ENCODE measurements around the gene SCCPDH. TPM values are rescaled to one million over a fixed set of nuclear protein-coding genes. Genes with fewer than 3 reads are reported as not detected.
"Not testable (repeated sequence)": the region's sequence is repeated elsewhere in the genome, so short reads cannot be mapped to it uniquely, and the experiment has no call there.

Gene SCCPDH
- total and polyA plus RNA-seq, 9 of the 15 experiments (the other 6 are each of a cell fraction or from before 2014, with no cell fraction given) = 7.0 to 61.9 (median 38.3) TPM

- POLR2A ChIA-PET, ATAC-seq: not testable (repeated sequence)
- CTCF ChIA-PET (ENCODE audit: low intra/inter-chr PET ratio) = interaction anchor here (0.6 kb wide), 1 partner anchor 1686 kb away, joined by 3 read pairs; no protein-coding TSS in a partner anchor
Measured at GRCh38 chr1:246813325-246813724, 89.1 kb downstream of the SCCPDH start.

GRCh38 chr1:246814890-246815289, 90.7 kb downstream of the SCCPDH start:
- DNase-seq (ENCODE audit: extremely low read depth in 1 of 4, low spot score in 3 of 4) = no peak
- 6% methylated on average over 13 of the region's 13 CpGs for WGBS (ENCODE audit: insufficient coverage, low coverage, missing lambda C conversion rate)
- TF ChIP-seq ZNF184 (CRISPR knock-in tag; IDR thresholded peaks at IDR 0.05) = no peak
- TF ChIP-seq ZNF197 (CRISPR knock-in tag; IDR thresholded peaks at IDR 0.05; ENCODE audit: low read depth) = no peak
- TF ChIP-seq MCM7 (IDR thresholded peaks at IDR 0.05) = peak in 1 of 2 experiments; percentile 29; a peak in 1 of 4 replicates
- TF ChIP-seq HNRNPUL1 (IDR thresholded peaks at IDR 0.05; ENCODE audit: low read length) = no peak
- TF ChIP-seq CHD2 (IDR thresholded peaks at IDR 0.05; ENCODE audit: low read depth, low read length) = no peak
- no peak for TF ChIP-seq CHD4 (IDR thresholded peaks at IDR 0.05; ENCODE audit: insufficient read depth, insufficient replicate concordance, low read depth, low read length, poor library complexity, severe bottlenecking)
- TF ChIP-seq, protein P1, sequence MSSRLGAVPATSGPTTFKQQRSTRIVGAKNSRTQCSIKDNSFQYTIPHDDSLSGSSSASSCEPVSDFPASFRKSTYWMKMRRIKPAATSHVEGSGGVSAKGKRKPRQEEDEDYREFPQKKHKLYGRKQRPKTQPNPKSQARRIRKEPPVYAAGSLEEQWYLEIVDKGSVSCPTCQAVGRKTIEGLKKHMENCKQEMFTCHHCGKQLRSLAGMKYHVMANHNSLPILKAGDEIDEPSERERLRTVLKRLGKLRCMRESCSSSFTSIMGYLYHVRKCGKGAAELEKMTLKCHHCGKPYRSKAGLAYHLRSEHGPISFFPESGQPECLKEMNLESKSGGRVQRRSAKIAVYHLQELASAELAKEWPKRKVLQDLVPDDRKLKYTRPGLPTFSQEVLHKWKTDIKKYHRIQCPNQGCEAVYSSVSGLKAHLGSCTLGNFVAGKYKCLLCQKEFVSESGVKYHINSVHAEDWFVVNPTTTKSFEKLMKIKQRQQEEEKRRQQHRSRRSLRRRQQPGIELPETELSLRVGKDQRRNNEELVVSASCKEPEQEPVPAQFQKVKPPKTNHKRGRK (tag; IDR thresholded peaks at IDR 0.05) = no peak
- no peak for TF ChIP-seq TFAM (CRISPR knock-in tag; conservative IDR thresholded peaks at IDR 0.05)
- Histone ChIP-seq H3K9me1 (ENCODE audit: control insufficient read depth, insufficient read depth, low read length) (no peaks in the 10 kb centered on the region), H3K9ac (ENCODE audit: insufficient read depth in 1 of 2, low read depth in 2 of 2, low read length in 2 of 2) (no peak overlapping the region), H3K27me3 (ENCODE audit: control insufficient read depth in 2 of 2, insufficient read depth in 2 of 2, low read length in 2 of 2) (peaks cover 41 to 51% of the 10 kb centered on the region in 2 experiments), H3K4me1 (replicated peaks in 1 of 2; ENCODE audit: control insufficient read depth in 2 of 2, insufficient read depth in 2 of 2, low read length in 2 of 2) (no peaks in the 10 kb centered on the region), H3K79me2 (ENCODE audit: control insufficient read depth, insufficient read depth, low read length) (no peaks in the 10 kb centered on the region), H4K20me1 (replicated peaks; ENCODE audit: control insufficient read depth, insufficient read depth, low read length) (no peaks in the 10 kb centered on the region), H3K4me3 (no peak overlapping the region), H3K27ac (ENCODE audit: extremely low read depth, low read depth, low read length) (no peak overlapping the region; the same call in 2 of the 3 replicates), H3K9me3 (replicated peaks; ENCODE audit: control insufficient read depth, insufficient read depth, low read depth, low read length) (0 out of 2 replicates have a peak, but pooled peaks cover 1% of the 10 kb centered on the region), H3K4me2 (ENCODE audit: insufficient read depth, low read length) (no peak overlapping the region), H3K36me3 (ENCODE audit: control insufficient read depth, insufficient read depth, low read length) (no peaks in the 10 kb centered on the region), H2AFZ (ENCODE audit: low read depth, low read length) (peak overlapping the region; percentile 30)
- ATAC-seq = peak; percentile 44
- intact Hi-C loops (cut with micrococcal nuclease) (no loop called here), in situ Hi-C loops (cut with MboI) (no loop called here)
- no peak for FAIRE-seq
- ChIA-PET CTCF (ENCODE audit: low intra/inter-chr PET ratio) (no interaction called here), POLR2A (interaction anchor here (0.7 to 1.0 kb wide), 3 partner anchors 9 to 27 kb away, joined by 3 to 4 read pairs (median 3); no protein-coding TSS in a partner anchor)
- BruUV-seq (replicated peaks) = no TSS peak

More at GRCh38 chr1:246813325-246813724, 89.1 kb downstream of the SCCPDH start:
- in situ Hi-C loops (cut with MboI); H3K9ac ChIP-seq (ENCODE audit: insufficient read depth in 1 of 2, low read depth in 2 of 2, low read length in 2 of 2); BruUV-seq (replicated peaks); H3K79me2 ChIP-seq (ENCODE audit: control insufficient read depth, insufficient read depth, low read length); H3K36me3 ChIP-seq (ENCODE audit: control insufficient read depth, insufficient read depth, low read length); H3K27ac ChIP-seq (ENCODE audit: extremely low read depth, low read depth, low read length); intact Hi-C loops (cut with micrococcal nuclease); H2AFZ ChIP-seq (ENCODE audit: low read depth, low read length); H3K4me3 ChIP-seq; FAIRE-seq; H3K9me3 ChIP-seq (replicated peaks; ENCODE audit: control insufficient read depth, insufficient read depth, low read depth, low read length); H3K4me2 ChIP-seq (ENCODE audit: insufficient read depth, low read length); H4K20me1 ChIP-seq (replicated peaks; ENCODE audit: control insufficient read depth, insufficient read depth, low read length); DNase-seq (ENCODE audit: extremely low read depth in 1 of 4, low spot score in 3 of 4); H3K4me1 ChIP-seq (replicated peaks in 1 of 2; ENCODE audit: control insufficient read depth in 2 of 2, insufficient read depth in 2 of 2, low read length in 2 of 2); H3K9me1 ChIP-seq (ENCODE audit: control insufficient read depth, insufficient read depth, low read length): not testable (repeated sequence)
- H3K27me3 ChIP-seq (ENCODE audit: control insufficient read depth in 2 of 2, insufficient read depth in 2 of 2, low read length in 2 of 2) = peaks cover 52 to 67% of the 10 kb centered on the region in 2 experiments
- TF ChIP-seq, protein P1 (tag; IDR thresholded peaks at IDR 0.05) = 0 out of 2 replicates have a peak, but pooled peaks have one; percentile 20
- WGBS (ENCODE audit: insufficient coverage, low coverage, missing lambda C conversion rate) = 45% methylated on average over 4 of the region's 4 CpGs
